K562 (cell line): ENCODE measurements around the gene MGAT5.

Source experiments
- HCFC1 ChIP-seq: IDR thresholded peaks from 2 replicates; pipeline ENCODE4 v1.6.1; 2012; ENCODE audit warnings: low read depth, low read length, improper control_type of control experiment
- MYNN ChIP-seq, 2 experiments: sonication (generic); formaldehyde crosslinking in 1 of 2; IDR thresholded peaks; 2 replicates each; pipeline versions ENCODE4 v1.5.0 to v1.6.1; 2016 to 2020; ENCODE audit warnings: antibody characterized with exemption in 1 of 2, missing genetic modification reagents in 1 of 2

- TF ChIP-seq HCFC1 (no peak), MYNN (IDR thresholded peaks at IDR 0.05) (no peak), MYNN (CRISPR knock-in tag; IDR thresholded peaks at IDR 0.05) (no peak)
Measured at GRCh38 chr2:134453476-134453875, 199.6 kb downstream of the MGAT5 start.
